Measurements from ENCODE around the gene LMBR1.

DNA sequence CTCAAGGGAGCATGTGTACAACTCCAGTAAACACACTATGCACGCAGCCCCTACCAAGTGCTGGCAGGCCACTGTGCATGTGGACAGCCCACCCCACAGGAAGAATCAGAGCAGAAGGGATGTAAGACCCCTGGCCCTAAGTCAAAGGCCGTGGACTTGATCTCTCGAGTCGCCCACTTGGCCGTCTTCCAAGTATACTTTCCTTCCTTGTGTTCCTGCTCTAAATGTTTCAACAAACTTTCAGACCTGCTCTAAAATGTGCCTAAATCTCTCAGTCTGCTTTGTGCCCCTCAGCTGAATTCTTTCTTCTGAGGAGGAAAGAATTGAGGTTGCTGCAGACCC, 35.4 kb upstream of the LMBR1 start:
- TF ChIP-seq CTCF (IDR thresholded peaks at IDR 0.05), result no peak
- TF ChIP-seq POLR2A (IDR thresholded peaks at IDR 0.05), result no peak

Data from esophagus squamous epithelium (tissue), 4 donors.